CD4-positive, alpha-beta T cell treated with Interleukin-17A for 4 hours (primary cell): Measurements from ENCODE around the gene TRIO.

Experiments
- DNase-seq: peaks from one replicate; pipeline ENCODE4 v3.0.0-alpha.2; 2020; ENCODE audit warnings: mixed read lengths

Gene TRIO

GRCh38 chr5:14270209-14270702 lies 127.1 kb downstream of the TRIO start:
- no peak for DNase-seq

- no peak for DNase-seq
Measured at GRCh38 chr5:14272548-14273205, 129.5 kb downstream of the TRIO start.

- no peak for DNase-seq
Measured at GRCh38 chr5:14273207-14273767, 130.1 kb downstream of the TRIO start.

- DNase-seq: no peak
Measured at GRCh38 chr5:14276380-14276779, 133.2 kb downstream of the TRIO start.

GRCh38 chr5:14277385-14278320 lies 134.5 kb downstream of the TRIO start:
- DNase-seq: no peak

GRCh38 chr5:14280294-14280854 lies 137.2 kb downstream of the TRIO start:
- DNase-seq: no peak

GRCh38 chr5:14281746-14282181 lies 138.6 kb downstream of the TRIO start:
- no peak for DNase-seq

- no peak for DNase-seq
Measured at GRCh38 chr5:14283139-14283538, 140.0 kb downstream of the TRIO start.

GRCh38 chr5:14284392-14285148 lies 141.4 kb downstream of the TRIO start:
- DNase-seq: no peak

- DNase-seq: no peak
Measured at GRCh38 chr5:14286007-14286406, 142.9 kb downstream of the TRIO start.

- DNase-seq: no peak
Measured at GRCh38 chr5:14286574-14287421, 143.7 kb downstream of the TRIO start.

GRCh38 chr5:14292766-14293658 lies 149.9 kb downstream of the TRIO start:
- DNase-seq: no peak

- DNase-seq: no peak
Measured at GRCh38 chr5:14295610-14296009, 152.5 kb downstream of the TRIO start.

GRCh38 chr5:14296533-14297331 lies 153.6 kb downstream of the TRIO start:
- DNase-seq: no peak

GRCh38 chr5:14297697-14298096 lies 154.6 kb downstream of the TRIO start:
- no peak for DNase-seq

GRCh38 chr5:14298126-14298847 lies 155.1 kb downstream of the TRIO start:
- DNase-seq: no peak

GRCh38 chr5:14299666-14300065 lies 156.5 kb downstream of the TRIO start:
- DNase-seq: no peak

GRCh38 chr5:14301186-14301585 lies 158.0 kb downstream of the TRIO start:
- DNase-seq: no peak

GRCh38 chr5:14302330-14302729 lies 159.2 kb downstream of the TRIO start:
- no peak for DNase-seq
